ENCODE data around the gene GTF2F2. TPM values are rescaled to one million over a fixed set of nuclear protein-coding genes. Genes with fewer than 3 reads are reported as not detected.
A peak's percentile ranks its signal among the peaks of the same experiment; 100 is the strongest.

GTF2F2 gene
- total RNA-seq, 1 donor from 2014 or later: 19.9 TPM

GRCh38 chr13:45141369-45141768 is 21.1 kb downstream of the GTF2F2 start:
- peak overlapping the region; percentile 48 for H3K27ac Mint-ChIP-seq
- no peaks in the 10 kb centered on the region for H3K9me3 Mint-ChIP-seq
- H3K4me3 Mint-ChIP-seq: no peak overlapping the region
- H3K4me1 Mint-ChIP-seq: peaks cover 13% of the 10 kb centered on the region
- no peak for DNase-seq (ENCODE audit: low spot score in 2 of 2, unreplicated experiment in 2 of 2)
- no peaks in the 10 kb centered on the region for H3K27me3 Mint-ChIP-seq (ENCODE audit: low read depth)
- no peak for TF ChIP-seq CTCF (IDR thresholded peaks at IDR 0.05; ENCODE audit: unreplicated experiment)
- H3K36me3 Mint-ChIP-seq: peaks cover 14% of the 10 kb centered on the region

- H3K27me3 Mint-ChIP-seq (ENCODE audit: low read depth): no peaks in the 10 kb centered on the region
- no peak for TF ChIP-seq CTCF (IDR thresholded peaks at IDR 0.05; ENCODE audit: unreplicated experiment)
- no peak overlapping the region for H3K4me3 Mint-ChIP-seq
- DNase-seq (ENCODE audit: low spot score in 2 of 2, unreplicated experiment in 2 of 2): no peak
- H3K27ac Mint-ChIP-seq: peak overlapping the region; percentile 59
- H3K36me3 Mint-ChIP-seq: peaks cover 14% of the 10 kb centered on the region
- H3K9me3 Mint-ChIP-seq: no peaks in the 10 kb centered on the region
- H3K4me1 Mint-ChIP-seq: peaks cover 13% of the 10 kb centered on the region
Observed at GRCh38 chr13:45142440-45143345, 22.4 kb downstream of the GTF2F2 start.

GRCh38 chr13:45143346-45143751 is 23.0 kb downstream of the GTF2F2 start:
- Mint-ChIP-seq H3K27ac (peak overlapping the region; percentile 35), H3K27me3 (ENCODE audit: low read depth) (no peaks in the 10 kb centered on the region), H3K4me3 (no peak overlapping the region), H3K4me1 (peaks cover 13% of the 10 kb centered on the region), H3K36me3 (peaks cover 9% of the 10 kb centered on the region), H3K9me3 (no peaks in the 10 kb centered on the region)
- no peak for TF ChIP-seq CTCF (IDR thresholded peaks at IDR 0.05; ENCODE audit: unreplicated experiment)
- no peak for DNase-seq (ENCODE audit: low spot score in 2 of 2, unreplicated experiment in 2 of 2)

GRCh38 chr13:45149964-45150363 is 29.7 kb downstream of the GTF2F2 start:
- no peak overlapping the region for H3K4me3 Mint-ChIP-seq
- H3K27me3 Mint-ChIP-seq (ENCODE audit: low read depth): no peaks in the 10 kb centered on the region
- peaks cover 11% of the 10 kb centered on the region for H3K36me3 Mint-ChIP-seq
- no peak overlapping the region for H3K27ac Mint-ChIP-seq
- no peaks in the 10 kb centered on the region for H3K9me3 Mint-ChIP-seq
- H3K4me1 Mint-ChIP-seq: peaks cover 1% of the 10 kb centered on the region
- TF ChIP-seq CTCF (IDR thresholded peaks at IDR 0.05; ENCODE audit: unreplicated experiment): no peak
- DNase-seq (ENCODE audit: low spot score in 2 of 2, unreplicated experiment in 2 of 2): no peak

GRCh38 chr13:45156565-45157361 is 36.5 kb downstream of the GTF2F2 start:
- no peak overlapping the region for H3K4me3 Mint-ChIP-seq
- H3K4me1 Mint-ChIP-seq: peaks cover 10% of the 10 kb centered on the region
- no peak for TF ChIP-seq CTCF (IDR thresholded peaks at IDR 0.05; ENCODE audit: unreplicated experiment)
- no peaks in the 10 kb centered on the region for H3K27me3 Mint-ChIP-seq (ENCODE audit: low read depth)
- peak overlapping the region; percentile 23 for H3K27ac Mint-ChIP-seq
- H3K36me3 Mint-ChIP-seq: peaks cover 40% of the 10 kb centered on the region
- no peaks in the 10 kb centered on the region for H3K9me3 Mint-ChIP-seq
- no peak for DNase-seq (ENCODE audit: low spot score in 2 of 2, unreplicated experiment in 2 of 2)
